Non-pigmented ciliary epithelial cell (primary cell): Measurements from ENCODE around the gene ZNF385A.
"Not testable (repeated sequence)": the region's sequence is repeated elsewhere in the genome, so short reads cannot be mapped to it uniquely, and the experiment has no call there.

Source experiments
- DNase-seq: peaks from one replicate; pipeline ENCODE4 v3.0.0-alpha.2; 2010; ENCODE audit warnings: low read depth

The ZNF385A gene

GRCh38 chr12:54355104-54355815, 29.3 kb downstream of the ZNF385A start:
- no peak for DNase-seq

GRCh38 chr12:54354271-54354670, 30.3 kb downstream of the ZNF385A start:
- DNase-seq: not testable (repeated sequence)

DNA sequence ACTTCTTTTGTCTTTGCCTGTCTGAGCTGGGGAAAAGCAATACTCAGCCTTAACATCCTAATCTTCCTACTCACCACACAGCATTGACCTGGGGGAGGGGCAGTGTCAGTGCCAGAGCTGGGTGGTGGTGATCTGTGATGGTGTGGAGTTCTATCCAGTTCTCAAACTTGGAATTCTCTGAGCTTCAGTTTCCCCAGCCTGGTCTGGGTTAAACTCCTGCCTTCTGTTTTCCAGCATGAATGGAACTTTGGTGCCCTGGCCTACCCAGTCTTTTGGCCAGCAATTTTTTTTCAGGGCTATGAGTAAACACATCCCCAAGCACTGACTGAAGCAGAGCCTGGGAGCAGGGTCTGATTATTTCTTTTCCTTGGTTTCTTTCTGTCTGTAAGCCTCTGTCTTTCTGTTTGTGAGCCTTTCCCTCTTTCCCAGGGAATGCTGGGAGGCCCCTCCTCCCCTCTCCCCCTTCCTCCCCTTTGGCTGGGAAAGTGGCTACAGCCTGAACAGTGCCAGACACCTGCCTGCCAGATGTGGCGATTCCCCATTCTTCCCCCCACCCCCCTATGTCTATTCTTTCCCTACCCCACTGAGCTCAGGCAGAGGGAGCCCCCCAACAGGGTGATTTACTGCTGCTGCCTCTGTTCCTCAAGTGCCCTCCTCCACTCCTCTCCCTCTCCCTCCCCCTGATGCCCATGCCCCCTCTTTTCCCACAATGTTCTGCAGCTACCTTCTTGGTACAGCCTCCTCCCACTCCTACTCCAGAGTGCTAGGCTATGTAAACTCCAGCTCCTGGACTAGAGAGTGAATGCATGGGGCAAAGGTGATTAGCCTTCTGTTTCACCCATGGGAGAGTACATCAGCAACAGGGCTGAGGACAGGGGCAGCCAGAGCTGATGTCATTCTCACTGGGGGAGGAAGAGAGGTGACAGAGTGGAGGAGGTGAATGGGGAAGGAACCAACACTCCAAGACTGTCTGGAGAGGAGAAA, 31.4 kb downstream of the ZNF385A start:
- no peak for DNase-seq

DNA sequence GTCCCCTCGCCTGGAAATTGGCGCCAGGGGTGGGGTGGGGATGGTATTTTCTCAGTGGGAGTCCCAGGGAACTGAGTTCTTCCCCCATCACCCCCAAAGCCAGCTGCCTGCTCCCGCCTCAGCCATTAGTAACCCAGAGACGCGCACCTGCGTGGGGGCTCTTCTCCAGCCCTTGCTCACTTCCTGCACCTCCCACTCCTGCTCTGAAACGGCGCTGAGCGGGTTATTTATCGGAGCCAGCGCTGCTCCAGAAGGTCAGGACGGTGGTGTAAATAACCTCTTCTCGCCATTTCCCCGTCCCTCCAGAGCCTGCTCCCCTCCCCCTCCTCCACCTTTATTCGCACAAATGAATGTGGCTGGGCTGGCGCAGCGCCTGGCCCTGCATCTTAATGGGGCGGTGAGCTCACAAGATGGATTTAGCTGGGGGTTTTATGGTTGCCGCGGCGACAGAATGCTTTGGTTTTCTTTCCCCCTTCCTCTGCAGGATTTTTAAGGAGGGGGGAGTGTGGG, 32.5 kb downstream of the ZNF385A start:
- no peak for DNase-seq

- DNase-seq: no peak
Measured at GRCh38 chr12:54351341-54351740, 33.2 kb downstream of the ZNF385A start.

DNA sequence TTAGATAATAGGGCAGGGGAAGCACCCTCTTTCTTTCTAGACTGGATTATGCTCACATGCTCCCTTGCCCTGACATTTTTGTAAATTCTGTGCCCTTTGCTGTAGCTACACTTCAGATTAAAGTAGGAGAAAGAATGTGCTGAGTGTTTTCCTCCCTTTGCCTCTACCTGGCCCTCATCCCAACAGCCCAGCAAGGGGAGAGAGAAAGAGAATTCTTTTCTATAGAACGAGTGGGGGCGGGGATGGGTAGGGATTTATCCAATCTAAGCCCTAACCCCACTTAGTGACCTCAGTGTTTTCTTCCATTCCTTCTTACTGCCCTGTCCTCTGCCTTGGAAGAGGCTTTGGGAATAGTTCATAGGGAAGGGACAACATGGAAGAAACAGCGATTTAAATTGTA, 33.8 kb downstream of the ZNF385A start:
- DNase-seq: no peak

- no peak for DNase-seq
Measured at GRCh38 chr12:54349679-54350078, 34.9 kb downstream of the ZNF385A start.

- DNase-seq: no peak
Measured at GRCh38 chr12:54349036-54349435, 35.5 kb downstream of the ZNF385A start.

DNA sequence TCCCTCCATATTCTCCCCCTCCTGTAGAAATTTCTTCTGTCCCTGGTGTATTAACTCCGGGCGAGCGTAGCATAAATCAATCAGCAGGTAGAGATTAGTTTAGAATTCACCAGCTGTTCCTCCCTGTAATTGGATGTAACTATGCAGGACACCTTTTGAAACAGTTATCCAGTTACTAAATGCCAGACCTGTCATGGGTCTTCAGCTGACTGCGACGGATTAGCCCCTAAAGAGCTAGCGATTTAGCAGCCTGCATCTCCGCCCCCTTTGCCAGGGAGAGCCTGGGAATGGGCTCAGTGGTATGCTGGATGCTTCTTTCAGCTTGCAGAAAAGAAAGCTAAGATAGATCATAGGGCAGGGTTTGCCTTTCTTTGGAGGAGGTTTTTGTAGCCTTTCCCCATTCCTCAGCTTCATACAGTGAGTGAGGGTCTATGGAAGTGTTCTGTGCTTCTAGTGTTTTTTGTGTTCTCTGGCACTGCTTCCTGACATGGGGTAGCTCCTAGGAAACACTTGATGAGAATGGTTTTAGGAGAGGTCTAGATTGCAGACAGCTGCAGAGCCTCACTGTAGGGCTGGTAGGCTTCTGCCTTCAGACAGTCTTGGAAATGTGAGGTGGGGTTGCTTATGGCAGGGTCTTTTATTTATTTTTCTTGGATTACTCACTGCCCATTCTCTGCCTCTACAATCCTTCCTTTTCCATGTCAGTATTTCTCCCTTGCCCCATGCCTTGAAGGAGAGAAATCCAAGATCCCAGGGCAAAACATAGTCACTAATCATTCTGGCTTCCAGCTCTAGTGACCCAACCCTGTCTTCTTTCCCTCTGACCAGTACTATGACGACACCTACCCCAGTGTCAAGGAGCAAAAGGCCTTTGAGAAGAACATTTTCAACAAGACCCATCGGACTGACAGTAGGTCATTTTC, 42.9 kb downstream of the ZNF385A start:
- no peak for DNase-seq

DNA sequence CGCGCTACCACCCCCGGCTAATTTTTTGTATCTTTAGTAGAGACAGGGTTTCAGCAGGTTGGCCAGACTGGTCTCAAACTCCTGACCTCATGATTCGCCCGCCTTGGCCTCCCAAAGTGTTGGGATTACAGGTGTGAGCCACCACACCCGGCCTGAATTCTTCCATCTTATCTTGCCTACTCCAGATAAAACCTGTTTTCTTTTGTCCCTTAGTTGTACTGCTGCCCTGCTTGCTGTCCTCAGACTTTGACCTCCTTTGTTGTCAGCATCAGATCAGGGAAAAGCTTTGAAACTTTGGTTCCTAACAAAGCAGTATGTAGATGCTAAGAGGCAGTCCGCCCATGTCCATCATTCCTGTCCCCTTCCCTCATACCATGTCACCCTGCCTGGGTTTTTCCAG, 43.7 kb downstream of the ZNF385A start:
- DNase-seq: no peak

DNA sequence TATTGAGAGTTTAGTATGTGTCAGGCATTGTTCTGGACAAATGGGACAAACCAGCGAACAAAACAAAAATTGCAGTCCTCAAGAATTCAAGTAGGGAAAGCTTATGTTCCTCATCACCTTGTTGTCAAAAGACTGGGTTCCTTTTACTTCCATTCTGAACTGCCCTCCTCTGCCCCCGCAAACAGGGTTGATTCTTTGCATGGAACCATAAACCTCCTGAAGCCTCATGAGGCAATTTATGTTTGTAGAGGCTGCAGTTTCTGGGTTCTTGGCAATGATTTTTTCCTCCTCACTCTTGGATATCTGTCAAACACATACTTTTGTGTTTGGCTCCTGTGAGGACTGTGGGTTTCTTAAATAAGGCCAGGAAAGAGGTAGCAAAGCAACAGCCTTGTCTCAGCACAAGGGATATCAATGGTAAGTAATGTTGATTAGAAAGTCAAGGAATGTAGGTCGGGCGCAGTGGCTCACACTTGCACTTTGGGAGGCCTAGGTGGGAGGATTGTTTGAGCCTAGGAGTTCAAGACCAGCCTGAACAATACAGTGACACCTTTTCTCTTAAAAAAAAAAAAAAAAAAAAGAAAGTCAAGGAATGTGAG, 45.7 kb downstream of the ZNF385A start:
- DNase-seq: no peak

- DNase-seq: no peak
Measured at GRCh38 chr12:54337854-54338650, 46.5 kb downstream of the ZNF385A start.

DNA sequence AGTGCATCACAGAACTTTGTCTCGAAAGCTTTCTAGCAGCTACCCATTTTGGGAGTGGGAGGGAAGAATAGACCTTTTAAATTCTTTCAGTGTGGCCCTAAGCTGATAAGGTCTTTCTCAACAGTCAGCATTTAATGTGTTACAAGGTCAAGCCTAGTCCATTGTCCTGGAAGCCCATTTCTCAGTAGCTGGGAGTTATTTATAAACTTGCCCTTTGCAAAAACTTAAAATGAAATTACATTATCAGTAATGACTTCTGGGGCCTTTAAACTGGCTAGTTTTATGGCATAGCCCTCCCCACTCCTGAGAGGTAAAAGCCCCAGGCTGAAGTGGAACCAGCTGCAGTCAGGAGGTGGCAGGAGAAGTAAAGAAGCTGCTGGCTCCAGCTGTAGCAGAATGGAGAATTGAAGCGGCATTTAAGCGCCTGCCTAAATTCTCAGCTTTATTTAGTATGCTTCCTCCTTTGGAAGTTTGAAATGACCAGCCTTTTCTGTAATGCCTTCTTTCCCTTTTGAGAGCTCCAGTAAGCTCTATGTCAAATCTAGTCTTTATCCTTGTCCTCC, 47.2 kb downstream of the ZNF385A start:
- no peak for DNase-seq

GRCh38 chr12:54333420-54334034, 51.0 kb downstream of the ZNF385A start:
- DNase-seq: no peak

GRCh38 chr12:54331461-54331860, 53.1 kb downstream of the ZNF385A start:
- DNase-seq: no peak

DNA sequence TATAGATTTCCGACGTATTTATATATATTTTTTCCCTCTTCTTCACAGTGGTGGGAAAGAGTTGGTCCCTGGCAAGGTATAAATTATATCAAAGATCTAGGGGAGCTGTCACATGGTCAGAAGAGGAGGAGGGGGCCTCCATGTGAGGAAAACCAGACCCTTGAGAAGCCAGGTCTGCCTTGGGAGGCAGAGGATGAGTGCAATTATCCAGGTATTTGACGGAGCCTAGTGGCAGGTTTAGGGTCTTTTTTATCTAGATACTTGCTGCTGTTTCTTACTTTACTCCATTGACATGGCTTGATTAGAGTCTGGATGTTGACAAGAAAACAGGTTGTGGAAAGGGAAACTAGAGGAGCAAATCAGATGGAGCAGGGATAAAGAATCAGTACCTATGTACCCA, 54.1 kb downstream of the ZNF385A start:
- no peak for DNase-seq

GRCh38 chr12:54329759-54330158, 54.8 kb downstream of the ZNF385A start:
- no peak for DNase-seq

- no peak for DNase-seq
Measured at GRCh38 chr12:54328595-54329337, 55.8 kb downstream of the ZNF385A start.
